NCI-H146 treated with DMSO at 0.1 percent for 48 hours (cell line): Measurements from ENCODE around the gene RAX2.
"Not testable (repeated sequence)": the region's sequence is repeated elsewhere in the genome, so short reads cannot be mapped to it uniquely, and the experiment has no call there.

Source experiments
- DNase-seq: peaks from one replicate; lab custom pipeline; 2025; ENCODE audit not compliant: unreplicated experiment; lab: John Stamatoyannopoulos, UW

The RAX2 gene

DNA sequence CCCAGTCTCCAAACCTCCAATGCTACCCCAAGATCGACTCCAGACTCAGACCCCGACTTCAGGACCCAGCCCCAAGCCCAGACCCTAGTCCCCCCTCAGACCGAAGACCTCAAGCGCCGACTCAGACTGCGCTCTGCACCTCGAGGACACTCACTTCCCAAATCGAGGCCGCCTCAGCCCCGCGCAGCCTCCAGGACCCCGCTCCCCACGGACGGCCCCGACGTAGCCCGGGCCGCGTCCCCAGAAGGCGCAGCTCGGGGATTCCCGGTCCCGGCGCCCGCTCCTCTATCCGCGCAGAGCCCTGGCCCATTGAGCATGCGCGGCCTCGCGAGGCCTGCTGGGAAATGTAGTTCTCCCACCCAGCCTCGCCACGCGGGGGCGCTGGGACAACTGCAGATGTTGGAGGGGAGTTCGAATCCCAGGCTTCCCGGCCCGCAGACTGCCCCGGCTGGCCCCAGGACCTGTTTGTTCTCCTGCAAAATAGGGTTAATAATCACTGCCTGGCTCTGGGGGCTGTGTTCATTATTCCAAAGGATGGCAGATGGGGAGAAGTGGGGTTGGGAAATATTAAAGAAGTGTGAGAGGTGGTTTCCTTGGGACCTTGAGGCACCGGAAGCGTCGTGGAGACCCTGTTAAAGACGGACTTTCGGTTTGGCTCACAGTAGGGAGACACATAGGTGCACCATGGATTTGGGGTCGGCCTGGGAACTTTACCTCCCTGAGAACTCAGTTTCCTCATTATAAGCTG is 10.5 kb downstream of the RAX2 start, which contains the start of gene APBA3:
APBA3 (minus strand) TSS at position 311 of the 748 bp plus-strand sequence. CDS start 1,428 bp downstream, outside the sequence.
- peak; percentile 55 for DNase-seq

- no peak for DNase-seq
These were observed 11.1 kb downstream of the RAX2 start for GRCh38 chr19:3760871-3761361.

DNA sequence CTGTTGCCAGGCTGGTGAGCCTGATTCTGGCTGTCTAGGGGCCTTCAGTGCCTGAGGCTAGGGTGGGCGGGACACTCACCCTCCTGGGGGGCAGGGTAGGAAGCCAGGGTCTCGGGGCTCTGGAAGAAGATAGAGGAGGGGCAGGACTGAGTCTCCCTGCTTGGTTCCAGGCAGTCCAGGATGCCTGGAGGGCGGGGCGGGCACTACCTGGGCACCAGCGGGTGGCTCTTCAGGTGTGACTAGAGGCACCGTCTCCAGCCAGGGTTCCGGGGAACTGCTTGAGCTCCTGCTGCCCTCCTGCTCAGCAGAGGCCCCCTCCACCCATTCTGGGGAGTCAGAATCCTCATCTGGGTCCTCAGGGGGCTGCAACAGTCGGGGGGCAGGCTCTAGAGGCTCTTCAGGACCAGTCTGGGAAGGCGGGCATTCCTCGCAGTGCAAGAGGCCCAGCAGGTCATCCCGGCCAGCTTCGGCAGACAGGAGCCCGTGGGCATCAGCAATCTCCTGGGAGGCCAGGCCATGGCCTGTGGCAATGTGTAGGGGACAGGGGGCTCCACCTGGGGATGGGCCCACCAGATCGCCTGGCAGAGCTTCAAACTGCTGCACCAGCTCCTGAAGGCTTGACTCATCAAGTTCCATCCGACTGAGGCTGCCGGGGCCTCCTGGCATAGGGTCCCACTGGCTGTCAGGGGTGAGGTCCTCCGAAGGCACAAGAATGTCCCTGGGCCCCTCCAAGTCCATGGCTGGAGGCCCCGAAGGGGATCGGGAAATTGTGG is 12.4 kb downstream of the RAX2 start:
- DNase-seq: no peak

DNA sequence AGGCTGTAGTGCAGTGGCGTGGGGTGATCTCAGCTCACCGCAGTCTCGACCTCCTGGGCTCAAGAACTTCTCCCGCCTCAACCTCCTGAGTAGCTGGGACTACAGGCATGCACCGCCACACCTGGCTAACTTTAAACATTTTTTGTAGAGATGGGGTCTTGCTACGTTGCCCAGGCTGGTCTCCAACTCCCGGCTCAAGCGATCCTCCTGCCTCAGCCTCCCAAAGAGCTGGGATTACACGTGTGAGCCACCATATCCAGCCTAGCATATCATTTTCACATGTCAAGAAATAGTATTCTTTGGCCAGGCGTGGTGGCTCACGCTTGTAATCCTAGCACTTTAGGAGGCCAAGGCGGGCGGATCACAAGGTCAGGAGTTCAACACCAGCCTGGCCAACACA is 13.7 kb downstream of the RAX2 start:
- DNase-seq: not testable (repeated sequence)

DNA sequence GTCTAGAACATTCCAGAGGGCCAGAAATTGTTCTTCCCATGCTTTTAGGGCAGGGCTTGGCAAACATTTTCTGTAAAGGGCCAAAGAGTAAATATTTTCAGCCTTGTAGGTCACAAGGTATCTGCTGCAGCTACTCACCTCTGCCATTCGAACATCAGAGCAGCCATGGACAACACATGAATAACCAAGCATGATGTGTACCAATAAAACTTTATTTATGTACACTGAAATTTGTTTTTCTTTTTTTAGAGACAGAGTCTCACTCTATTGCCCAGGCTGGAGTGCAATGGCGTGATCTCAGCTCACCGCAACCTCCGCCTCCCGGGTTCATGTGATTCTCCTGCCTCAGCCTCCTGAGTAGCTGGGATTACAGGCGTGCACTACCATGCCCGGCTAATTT is 14.3 kb downstream of the RAX2 start:
- DNase-seq: not testable (repeated sequence)

GRCh38 chr19:3753631-3754410 is 18.2 kb downstream of the RAX2 start:
- no peak for DNase-seq

GRCh38 chr19:3752492-3752891 is 19.5 kb downstream of the RAX2 start:
- no peak for DNase-seq

GRCh38 chr19:3751236-3751635 is 20.8 kb downstream of the RAX2 start:
- no peak for DNase-seq

GRCh38 chr19:3750211-3750610 is 21.8 kb downstream of the RAX2 start:
- DNase-seq: no peak

- DNase-seq: no peak
These were observed 23.1 kb downstream of the RAX2 start for GRCh38 chr19:3748965-3749364.

GRCh38 chr19:3746371-3747056 is 25.5 kb downstream of the RAX2 start:
- no peak for DNase-seq

- no peak for DNase-seq
These were observed 26.5 kb downstream of the RAX2 start for GRCh38 chr19:3745363-3746045.

GRCh38 chr19:3743486-3743885 is 28.5 kb downstream of the RAX2 start:
- DNase-seq: no peak

GRCh38 chr19:3740431-3740830 is 31.6 kb downstream of the RAX2 start:
- no peak for DNase-seq

DNA sequence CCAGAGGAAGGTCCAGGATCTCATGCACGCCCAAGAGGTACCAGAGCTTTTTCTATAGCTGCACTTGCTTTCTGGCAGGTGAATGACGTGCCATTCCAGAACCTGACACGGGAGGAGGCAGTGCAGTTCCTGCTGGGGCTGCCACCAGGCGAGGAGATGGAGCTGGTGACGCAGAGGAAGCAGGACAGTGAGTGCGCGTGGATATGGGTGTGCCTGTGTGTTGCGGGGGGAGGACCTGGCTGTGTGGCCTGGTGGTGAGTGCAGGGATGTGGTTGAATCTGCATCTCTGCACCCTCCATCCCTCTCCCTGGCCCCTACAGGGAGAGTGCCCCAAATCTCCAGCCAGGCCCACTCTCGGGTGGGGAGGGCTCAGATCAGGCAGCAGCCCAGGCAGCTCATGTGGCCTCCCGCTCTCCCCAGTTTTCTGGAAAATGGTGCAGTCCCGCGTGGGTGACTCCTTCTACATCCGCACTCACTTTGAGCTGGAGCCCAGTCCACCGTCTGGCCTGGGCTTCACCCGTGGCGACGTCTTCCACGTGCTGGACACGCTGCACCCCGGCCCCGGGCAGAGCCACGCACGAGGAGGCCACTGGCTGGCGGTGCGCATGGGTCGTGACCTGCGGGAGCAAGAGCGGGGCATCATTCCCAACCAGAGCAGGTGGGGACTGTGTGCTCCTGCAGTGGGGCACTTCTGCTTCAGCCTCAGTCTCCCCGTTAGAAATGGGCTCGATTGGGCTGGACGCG is 33.4 kb downstream of the RAX2 start:
- DNase-seq: no peak

DNA sequence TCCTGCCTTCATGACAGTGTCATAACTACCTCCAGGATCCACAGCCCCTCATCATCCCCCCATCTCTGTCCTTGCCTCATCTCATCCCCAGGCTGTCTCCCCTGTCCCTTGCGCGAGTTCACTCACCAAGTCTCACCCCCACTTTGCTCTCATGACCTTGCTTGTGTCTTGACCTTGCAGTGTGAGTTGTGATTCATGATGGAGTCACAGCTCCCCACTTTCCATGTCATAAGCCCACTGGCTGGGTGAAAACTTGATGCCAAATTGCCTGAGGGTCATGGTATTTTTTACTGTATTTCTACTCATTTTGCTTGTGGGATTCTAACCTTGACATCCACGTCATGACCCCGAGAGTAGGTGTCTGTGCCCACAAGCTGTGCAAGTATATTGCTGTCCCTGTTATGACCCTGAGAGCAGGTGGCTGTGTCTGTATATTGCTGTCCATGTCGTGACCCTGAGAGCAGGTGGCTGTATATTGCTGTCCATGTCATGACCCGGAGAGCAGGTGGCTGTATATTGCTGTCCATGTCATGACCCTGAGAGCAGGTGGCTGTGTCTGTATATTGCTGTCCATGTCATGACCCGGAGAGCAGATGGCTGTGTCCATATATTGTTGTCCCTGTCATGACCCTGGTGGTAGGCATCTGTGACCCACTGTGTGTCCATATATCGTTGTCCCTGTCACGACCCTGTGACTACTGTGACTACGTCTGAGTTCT is 34.4 kb downstream of the RAX2 start:
- no peak for DNase-seq

DNA sequence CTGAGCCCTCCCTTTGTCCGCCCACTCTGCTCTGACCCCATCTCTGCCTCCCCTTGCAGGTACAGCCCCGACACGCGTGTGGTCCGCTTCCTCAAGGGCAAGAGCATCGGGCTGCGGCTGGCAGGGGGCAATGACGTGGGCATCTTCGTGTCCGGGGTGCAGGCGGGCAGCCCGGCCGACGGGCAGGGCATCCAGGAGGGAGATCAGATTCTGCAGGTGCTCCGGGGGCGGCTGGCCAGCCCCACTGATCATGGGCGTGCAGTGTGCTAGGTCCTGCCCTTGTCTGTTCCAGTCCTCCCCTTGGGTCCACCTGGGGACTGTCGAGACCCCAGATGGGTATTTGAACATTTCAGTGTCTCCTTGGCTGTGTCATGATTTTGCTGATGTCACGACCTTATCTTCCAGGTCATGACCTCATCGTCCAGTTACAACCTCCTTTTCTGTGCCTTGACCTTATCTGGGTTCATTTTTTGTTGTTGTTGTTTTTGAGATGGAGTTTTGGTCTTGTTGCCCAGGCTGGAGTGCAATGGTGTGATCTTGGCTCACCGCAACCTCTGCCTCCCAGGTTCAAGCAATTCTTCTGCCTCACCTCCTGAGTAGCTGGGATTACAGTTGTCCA is 35.8 kb downstream of the RAX2 start:
- DNase-seq: no peak

DNA sequence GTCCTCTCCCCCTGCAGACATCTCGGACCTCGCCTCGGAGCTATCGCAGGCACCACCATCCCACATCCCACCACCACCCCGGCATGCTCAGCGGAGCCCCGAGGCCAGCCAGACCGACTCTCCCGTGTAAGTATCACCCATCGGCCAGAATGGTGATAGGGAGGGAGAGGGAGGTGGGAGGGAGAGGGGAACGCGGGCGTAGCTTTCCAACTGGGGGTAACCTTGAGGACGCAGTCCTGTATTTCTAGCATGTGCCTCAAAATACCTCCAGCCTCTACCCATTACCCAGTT is 37.8 kb downstream of the RAX2 start:
- no peak for DNase-seq
